Adrenal gland (tissue), 5 donors: ENCODE measurements around the gene TMEM134.

ENCODE experiments used
- POLR2A ChIP-seq, 2 donors: fragments of 450-650 bp; IDR thresholded peaks; one replicate each; pipeline ENCODE4 v1.6.1; 2017; ENCODE audit warnings: antibody characterized with exemption in 2 of 2, mild to moderate bottlenecking in 2 of 2, moderate library complexity in 1 of 2
- TF ChIP-seq, protein P1 (sequence below), 6 experiments: fragments of 450-650 bp in 4 of 6; fragments of 200-600 bp in 2 of 6; sonication (generic) in 1 of 6; IDR thresholded peaks; 1 replicate in 5 of 6; 2 replicates in 1 of 6; pipeline versions ENCODE4 v1.5.1 to v1.8.0; 2016 to 2021; ENCODE audit warnings: antibody characterized with exemption in 6 of 6, mild to moderate bottlenecking in 2 of 6, moderate library complexity in 1 of 6
- donor health status: DM: no; HTN: no; CAD: no.

- TF ChIP-seq, protein P1, sequence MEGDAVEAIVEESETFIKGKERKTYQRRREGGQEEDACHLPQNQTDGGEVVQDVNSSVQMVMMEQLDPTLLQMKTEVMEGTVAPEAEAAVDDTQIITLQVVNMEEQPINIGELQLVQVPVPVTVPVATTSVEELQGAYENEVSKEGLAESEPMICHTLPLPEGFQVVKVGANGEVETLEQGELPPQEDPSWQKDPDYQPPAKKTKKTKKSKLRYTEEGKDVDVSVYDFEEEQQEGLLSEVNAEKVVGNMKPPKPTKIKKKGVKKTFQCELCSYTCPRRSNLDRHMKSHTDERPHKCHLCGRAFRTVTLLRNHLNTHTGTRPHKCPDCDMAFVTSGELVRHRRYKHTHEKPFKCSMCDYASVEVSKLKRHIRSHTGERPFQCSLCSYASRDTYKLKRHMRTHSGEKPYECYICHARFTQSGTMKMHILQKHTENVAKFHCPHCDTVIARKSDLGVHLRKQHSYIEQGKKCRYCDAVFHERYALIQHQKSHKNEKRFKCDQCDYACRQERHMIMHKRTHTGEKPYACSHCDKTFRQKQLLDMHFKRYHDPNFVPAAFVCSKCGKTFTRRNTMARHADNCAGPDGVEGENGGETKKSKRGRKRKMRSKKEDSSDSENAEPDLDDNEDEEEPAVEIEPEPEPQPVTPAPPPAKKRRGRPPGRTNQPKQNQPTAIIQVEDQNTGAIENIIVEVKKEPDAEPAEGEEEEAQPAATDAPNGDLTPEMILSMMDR (IDR thresholded peaks at IDR 0.05), result no peak
- no peak for TF ChIP-seq POLR2A (IDR thresholded peaks at IDR 0.05)
These were observed 19.8 kb downstream of the TMEM134 start for GRCh38 chr11:67449116-67449844.
